GM19099 (cell line): ENCODE results near the gene CMKLR1.

Experiments
- POLR2A ChIP-seq: IDR thresholded peaks from 3 replicates; pipeline ENCODE4 v1.6.1; 2011; ENCODE audit warnings: low read depth; ENCODE audit not compliant: insufficient read length; ENCODE audit errors: extremely low read depth

The CMKLR1 gene

DNA sequence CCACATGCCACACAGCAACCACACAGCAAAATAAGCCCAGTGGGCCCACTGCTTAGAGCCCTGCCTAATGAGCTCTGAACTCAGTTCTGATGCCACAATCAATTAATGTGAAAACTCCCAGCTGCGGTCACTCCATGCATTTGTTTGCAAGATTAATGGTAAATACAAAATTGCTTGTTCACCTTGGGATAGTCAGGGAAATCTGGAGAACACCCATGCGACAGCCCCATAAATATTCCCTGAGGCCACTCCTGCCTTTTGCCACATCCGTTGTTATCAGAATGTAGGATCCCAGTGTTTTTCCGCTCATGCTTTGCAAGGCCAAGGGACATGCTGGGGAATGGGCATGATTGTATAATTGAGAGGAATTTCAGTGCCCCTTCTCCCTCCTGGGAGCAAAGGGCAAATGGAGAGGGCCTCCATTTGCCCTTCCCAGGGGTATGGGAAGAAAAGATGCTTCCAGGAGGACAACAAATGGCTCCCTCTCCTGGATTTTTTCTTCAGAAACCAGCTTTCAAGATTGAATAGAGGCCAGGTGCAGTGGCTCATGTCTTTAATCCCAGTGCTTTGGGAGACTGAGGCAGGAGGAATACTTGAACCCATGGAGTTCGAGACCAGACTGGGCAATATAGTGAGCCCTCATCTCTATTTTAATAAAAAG lies 30.8 kb upstream of the CMKLR1 start:
- no peak for TF ChIP-seq POLR2A

- no peak for TF ChIP-seq POLR2A
Observed at GRCh38 chr12:108368089-108368488, 29.0 kb upstream of the CMKLR1 start.

DNA sequence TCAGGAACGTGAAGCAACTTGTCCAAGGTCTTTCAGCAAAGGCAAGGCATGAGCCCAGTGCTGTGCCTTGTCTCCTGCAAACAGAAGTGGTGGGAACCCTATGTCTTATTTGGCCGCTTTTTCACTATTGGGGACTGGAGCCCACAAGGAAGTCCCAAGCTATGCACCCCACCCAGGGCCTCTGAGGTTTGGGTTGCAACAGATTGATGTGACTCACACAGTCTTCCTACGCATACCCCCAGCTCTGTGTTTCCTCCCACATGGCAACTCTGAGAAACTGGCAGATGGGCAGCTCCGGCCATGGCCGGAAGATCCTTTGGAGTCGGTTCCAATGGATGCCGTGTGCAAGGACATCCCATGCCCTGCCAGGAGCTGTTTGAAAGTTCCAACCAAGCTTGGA lies 28.3 kb upstream of the CMKLR1 start:
- TF ChIP-seq POLR2A = no peak

- no peak for TF ChIP-seq POLR2A
Observed at GRCh38 chr12:108365324-108365723, 26.2 kb upstream of the CMKLR1 start.

DNA sequence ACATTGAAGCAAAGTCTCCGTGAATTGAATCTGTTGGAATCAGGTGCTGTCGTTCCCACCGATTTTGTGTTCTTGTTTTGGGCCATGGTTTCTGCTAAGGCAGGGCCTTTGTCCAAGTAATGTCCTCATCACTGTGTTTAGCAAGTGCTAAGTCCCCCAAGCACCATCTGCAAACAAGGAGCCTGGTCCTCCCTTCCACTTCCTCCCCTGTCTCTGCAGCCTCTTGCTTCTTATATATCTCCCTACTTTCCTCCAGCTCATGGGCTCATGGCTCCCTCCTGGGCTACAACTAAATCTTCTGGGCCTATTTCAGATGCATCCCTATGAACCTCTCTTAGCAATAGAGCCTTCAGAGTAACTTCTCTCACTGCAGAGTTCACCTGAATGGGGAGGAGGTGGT lies 25.8 kb upstream of the CMKLR1 start:
- TF ChIP-seq POLR2A = no peak

GRCh38 chr12:108363565-108363964 lies 24.5 kb upstream of the CMKLR1 start:
- no peak for TF ChIP-seq POLR2A

GRCh38 chr12:108363165-108363564 lies 24.1 kb upstream of the CMKLR1 start:
- TF ChIP-seq POLR2A = no peak

DNA sequence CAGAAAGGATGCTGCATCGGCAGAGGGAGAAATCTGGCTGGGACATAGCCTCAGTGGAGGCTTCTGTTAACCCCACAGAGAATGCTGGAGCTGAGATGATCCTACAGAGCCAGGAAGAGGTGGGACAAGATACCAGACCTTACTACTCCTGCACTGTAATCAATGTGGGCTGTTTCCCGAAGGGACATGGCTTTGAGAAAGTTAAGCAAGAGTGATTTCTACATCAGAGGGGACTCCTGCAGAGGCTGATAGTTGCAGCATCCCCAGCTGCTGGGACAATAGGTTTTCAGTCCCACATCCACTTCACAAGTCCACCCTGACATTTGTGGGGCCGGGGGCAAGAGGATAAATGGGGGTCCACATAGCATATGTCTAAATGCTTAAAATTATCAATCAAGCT lies 22.5 kb upstream of the CMKLR1 start:
- TF ChIP-seq POLR2A = no peak

DNA sequence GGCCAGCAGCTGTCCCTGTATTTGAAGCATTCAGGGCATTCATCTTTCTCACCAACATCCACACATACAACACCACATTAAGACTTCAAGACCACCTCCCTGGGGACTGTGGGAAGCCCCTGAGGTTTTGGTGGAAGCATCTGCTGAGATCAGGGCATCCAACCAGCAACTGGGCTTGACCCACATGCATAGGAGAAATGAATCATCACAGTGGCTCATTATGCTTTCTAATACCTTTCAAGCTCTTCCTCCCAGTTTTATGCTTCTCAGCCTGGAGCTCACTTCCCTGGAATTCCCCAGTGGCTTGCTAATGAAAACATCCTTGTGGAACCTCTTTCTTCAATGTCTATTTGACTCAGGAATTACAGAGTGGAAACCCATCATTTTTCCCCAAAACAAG lies 21.4 kb upstream of the CMKLR1 start:
- no peak for TF ChIP-seq POLR2A

DNA sequence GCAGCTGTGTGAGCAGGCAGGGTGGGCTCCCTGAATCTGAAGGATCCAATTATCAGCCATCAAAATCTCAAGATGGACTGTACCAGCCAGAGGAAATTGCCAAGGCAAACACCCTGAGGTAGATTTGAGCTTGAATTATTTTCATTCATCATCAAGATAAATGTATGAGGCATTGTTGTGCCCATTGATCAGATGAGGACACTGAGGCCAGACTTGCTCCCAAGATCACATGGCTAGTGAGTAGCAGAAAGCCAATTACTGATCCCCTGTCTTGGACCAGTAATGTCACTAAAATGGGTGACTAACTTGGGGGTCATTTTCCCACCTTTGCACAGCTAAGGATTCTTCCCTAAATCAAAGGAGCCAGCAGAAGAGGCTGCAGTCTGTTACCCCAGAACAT lies 20.9 kb upstream of the CMKLR1 start:
- TF ChIP-seq POLR2A = no peak

DNA sequence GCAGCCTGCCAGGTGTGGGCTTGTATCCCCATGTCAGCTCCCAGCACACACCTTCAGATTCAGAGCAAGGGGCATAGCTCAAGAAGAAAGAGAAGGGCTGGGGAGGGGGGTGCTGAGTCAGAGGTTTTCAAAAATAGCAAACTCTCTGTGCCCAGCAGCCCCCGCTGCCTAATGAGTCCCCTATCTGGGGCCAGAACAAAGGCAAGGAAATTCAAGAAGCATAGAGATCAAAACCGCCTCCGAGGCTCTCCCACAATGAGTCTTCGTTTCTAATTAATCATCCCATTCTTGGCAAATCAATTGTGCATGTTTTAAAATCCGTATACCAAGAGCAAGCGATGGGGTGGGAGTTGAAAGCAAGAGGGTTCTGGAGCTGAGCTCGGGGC lies 19.5 kb upstream of the CMKLR1 start:
- no peak for TF ChIP-seq POLR2A

DNA sequence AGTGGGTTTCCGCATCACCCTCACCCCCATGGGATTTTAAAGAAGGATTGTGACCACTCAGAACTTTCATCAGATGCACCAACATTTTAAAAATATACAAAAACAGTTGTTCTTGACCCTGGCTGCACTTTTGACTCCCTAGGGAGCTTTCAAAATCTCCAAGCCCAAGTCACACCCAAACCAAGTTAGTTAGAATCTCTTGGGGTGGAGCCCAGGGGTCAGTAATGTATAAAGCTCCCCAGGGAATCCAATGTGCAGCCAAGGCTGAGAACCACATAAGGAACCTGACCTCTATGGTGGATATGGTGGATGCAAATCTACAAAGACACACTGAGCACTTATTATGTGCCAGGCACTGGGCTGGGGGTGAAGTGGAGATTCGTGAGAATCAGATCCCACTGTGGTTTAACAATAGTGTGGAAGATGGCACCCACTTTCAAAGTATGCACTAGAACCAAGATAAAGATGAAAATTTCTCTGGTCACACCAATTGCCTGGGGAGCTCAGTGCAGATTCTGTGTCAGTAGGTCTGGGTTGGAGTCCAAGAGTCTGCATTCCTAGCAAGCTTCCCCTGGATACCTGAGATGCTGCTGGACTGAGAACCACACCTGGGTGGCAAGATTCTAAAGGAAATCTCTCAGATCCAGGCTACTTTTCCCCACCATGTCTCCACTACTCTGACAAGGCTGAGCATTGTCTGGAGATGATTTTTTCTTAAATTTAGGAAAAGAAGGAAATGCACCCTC lies 18.9 kb upstream of the CMKLR1 start:
- TF ChIP-seq POLR2A = no peak

DNA sequence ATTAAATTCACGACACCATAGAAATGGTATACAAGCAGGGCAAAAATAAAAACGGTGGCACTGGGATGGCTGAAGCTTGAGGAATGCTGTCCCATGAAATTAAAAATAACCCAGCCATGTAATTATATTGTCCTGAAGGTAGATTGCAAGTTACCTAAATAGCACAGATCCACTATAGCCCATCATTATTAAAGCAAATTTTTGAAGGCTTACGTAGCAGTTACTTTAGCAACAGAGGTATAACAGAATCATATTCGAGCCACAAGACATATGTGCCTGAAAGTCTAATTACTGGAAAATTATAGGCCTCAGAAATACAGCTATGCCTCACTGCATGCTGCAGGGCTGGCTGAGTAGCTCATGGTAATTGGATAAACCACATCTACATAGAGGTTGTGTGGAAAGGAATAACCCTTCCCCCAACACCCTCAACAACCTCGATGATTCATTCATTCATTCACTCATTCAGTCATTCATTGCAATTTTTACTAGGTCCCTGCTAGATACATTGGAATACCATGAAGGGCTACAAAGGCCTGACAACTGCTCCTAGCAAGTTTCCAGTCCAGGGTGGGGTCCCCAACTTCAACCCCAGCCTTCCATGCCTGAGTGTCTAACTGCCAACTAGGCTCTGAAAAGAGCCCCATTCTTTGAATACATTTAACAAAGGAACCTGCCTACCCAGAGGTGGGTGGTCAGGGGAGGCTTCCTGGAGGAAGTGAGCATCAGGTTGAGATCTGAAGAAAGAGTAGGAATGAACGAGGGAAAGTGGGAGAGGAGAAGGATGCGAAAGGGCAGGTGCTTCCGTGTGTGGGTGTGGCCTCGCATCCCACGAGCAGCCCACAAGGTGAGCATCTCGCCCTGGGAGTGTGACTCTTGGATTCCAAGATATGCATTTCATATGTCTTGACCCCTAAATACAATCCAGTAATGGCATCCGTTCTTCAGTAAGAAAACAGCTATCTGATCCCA lies 18.0 kb upstream of the CMKLR1 start:
- TF ChIP-seq POLR2A = no peak

DNA sequence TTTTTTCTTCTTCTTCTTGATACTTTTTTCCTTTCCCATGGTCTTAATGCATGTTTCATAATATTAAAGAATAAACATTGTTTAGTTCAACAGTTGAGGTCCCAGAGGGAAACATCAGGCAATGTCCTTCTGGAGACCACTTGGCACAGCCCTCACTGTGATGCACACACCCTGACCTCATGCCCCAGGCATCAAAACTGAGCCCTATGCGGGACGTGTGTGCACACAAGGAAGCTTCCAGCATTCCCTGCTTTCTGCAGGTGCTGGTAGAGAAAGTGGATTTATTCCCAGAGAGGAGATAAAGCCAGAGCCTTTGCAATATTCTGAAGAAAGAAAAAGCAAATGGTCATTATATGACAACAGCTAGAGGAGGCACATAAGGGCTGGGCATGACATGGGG lies 16.0 kb upstream of the CMKLR1 start:
- TF ChIP-seq POLR2A = no peak

- no peak for TF ChIP-seq POLR2A
Observed at GRCh38 chr12:108352591-108352990, 13.5 kb upstream of the CMKLR1 start.
